ENCODE results near the gene FAM193B.
A peak's percentile ranks its signal among the peaks of the same experiment; 100 is the strongest.

FAM193B gene

GRCh38 chr5:177500685-177501522 is 53.5 kb downstream of the FAM193B start:
- DNase-seq (ENCODE audit: low spot score): peak; percentile 73

DNA sequence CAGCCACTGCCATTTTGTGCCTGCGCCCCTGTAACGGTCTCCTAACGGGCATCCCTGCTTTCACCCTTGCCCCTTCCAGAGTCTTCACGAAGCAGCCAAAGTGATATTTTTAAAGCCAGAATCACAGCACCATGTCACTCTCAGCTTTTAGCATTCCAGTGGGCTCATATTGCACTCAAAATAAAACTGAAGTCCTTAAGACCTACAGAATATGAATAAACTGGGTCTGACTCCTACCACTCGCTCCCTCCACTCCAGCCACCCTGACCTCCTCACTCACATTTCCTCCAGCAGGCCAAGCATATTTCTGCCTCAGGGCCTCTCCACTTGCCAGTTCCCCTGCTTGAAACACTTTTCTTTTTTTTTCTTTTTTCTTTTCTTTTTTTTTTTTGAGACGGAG is 54.5 kb downstream of the FAM193B start:
- DNase-seq (ENCODE audit: low spot score): no peak

- no peak for DNase-seq (ENCODE audit: low spot score)
Measured at GRCh38 chr5:177498013-177498787, 56.2 kb downstream of the FAM193B start.

- DNase-seq (ENCODE audit: low spot score): peak; percentile 95
Measured at GRCh38 chr5:177497292-177498012, 56.9 kb downstream of the FAM193B start, which contains the start of gene PDLIM7. Gene PDLIM7, minus strand, starts transcription at chr5:177497604. Its CDS starts 1,092 bp downstream, at chr5:177496512.

DNA sequence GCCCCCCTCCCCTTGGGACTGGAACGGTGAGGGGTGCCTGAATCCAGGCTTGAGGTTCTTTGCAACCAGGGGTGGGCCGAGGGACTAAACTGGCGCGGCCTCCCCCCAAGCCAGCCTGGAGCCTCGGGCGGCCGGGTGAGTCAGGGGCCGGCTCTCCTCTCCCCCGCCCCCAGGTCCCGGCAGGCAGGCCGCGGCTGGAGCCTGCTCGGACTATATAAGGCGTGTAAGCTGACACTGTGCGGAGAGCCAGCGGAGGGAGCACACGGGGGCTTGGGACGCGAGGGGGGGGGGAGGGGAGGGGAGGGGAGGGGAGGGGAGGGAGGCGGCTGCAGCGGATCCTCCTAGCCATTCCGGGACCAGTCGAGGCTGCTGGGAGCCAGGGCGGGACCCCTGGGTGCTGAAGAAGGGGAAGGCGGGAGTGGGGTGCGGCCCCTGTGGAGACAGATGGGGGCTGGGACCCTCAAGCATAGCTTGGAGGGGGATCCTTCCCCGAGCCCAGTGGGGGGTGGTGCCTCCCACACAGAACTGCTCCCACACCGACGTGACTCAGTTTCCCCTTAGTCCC is 57.6 kb downstream of the FAM193B start:
- no peak for DNase-seq (ENCODE audit: low spot score)

DNA sequence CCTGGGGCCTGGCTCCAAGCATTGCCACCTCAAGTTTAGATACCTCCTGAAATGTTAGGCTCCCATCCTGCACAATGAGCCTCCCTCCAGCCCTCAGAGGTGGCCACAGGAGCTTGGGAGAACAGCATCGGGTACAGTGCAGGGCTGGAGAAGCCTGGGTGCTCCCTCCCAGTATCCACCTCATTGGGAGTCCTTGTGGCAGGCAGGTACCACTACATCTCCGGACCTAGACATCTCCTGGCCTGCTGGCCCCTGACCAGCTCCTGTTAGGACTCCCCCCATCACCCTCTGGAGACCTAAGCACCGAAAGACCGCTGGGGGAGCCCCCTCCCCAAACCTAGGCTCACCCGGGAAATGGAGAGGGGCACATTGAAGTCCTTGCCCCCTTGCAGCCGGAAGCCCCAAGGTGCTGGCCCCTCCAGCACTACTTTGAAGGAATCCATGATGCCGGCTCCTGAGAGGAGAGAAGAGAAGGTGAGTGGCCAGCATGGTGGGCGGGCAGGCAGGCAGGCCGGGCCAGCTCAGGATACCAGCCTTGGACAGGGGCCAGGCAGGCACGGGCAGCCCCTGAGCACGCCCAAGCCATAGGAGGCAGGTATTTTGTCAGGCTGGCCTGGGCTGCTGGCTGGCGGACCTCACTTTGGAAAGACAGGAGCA is 58.2 kb downstream of the FAM193B start:
- DNase-seq (ENCODE audit: low spot score): no peak

GRCh38 chr5:177495243-177496060 is 58.9 kb downstream of the FAM193B start:
- no peak for DNase-seq (ENCODE audit: low spot score)

GRCh38 chr5:177494346-177495195 is 59.8 kb downstream of the FAM193B start:
- peak; percentile 64 for DNase-seq (ENCODE audit: low spot score)

DNA sequence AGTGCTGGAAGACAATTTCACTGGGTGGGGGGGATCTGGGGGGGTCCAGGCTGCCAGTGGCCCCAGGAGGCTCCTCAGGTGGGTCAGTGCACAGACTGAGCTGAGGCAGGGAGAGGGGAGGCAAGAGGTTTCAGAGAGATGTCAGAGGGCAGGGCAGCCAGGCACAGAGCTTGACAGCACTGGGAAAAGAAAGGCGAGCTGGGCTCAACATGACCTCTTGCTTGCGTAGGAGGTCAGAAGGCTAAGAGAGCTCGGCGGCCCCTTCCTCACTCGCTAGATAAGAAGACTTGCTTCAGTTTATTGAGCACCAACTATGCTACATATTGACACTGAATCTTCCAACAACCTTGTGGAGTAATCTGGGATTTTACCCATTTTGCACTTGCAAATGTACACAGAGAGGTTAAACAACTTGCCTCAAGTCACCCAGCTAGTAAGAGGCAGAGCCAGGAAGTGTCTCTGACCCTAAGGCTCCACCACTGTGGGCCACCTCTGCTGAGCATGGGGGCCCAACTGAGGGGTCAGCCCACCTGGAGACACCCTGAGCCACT is 60.5 kb downstream of the FAM193B start:
- DNase-seq (ENCODE audit: low spot score): no peak

DNA sequence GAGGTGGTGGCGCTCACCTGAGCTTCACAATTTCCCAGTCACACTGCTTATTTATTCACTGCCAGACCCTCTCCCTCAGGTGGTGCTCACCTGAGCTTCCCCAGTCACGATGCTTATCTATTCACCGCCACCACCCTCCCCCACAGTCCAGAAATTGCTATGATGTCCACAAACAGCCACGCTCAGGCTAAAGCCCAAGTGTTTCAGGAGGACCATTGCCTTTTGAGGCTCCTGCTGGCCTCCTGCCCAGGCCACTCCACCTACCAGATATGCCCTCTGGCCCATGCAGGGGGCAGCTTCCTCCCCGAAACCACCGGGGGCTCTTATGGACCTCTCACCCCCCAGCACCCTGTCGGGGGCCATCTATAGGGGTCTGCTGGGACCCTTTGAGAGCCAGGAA is 61.5 kb downstream of the FAM193B start:
- no peak for DNase-seq (ENCODE audit: low spot score)

- no peak for DNase-seq (ENCODE audit: low spot score)
Measured at GRCh38 chr5:177491983-177492746, 62.2 kb downstream of the FAM193B start.

- peak; percentile 64 for DNase-seq (ENCODE audit: low spot score)
Measured at GRCh38 chr5:177491429-177491945, 62.9 kb downstream of the FAM193B start.

DNA sequence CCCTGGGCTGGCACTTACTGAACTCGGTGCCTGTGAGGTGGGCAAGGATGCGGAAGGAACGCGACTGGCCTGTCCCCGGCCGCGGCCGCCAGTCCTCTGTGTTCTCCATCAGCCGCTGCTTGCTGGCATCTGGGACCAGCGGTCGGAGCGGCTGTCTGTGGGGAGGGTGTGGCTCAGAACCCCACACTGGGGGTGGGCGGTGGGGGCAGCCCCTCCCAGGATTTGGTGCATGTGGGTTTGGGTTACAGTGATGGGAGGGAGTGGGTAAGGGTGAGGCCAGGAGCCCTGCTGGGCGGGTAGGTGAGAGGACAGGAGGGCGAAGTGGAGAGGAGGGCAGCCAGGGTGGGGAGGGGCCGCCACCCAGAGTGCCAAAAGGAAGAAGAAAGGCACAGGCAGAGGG is 63.4 kb downstream of the FAM193B start:
- DNase-seq (ENCODE audit: low spot score): no peak

GRCh38 chr5:177490311-177490991 is 63.9 kb downstream of the FAM193B start:
- DNase-seq (ENCODE audit: low spot score): no peak

DNA sequence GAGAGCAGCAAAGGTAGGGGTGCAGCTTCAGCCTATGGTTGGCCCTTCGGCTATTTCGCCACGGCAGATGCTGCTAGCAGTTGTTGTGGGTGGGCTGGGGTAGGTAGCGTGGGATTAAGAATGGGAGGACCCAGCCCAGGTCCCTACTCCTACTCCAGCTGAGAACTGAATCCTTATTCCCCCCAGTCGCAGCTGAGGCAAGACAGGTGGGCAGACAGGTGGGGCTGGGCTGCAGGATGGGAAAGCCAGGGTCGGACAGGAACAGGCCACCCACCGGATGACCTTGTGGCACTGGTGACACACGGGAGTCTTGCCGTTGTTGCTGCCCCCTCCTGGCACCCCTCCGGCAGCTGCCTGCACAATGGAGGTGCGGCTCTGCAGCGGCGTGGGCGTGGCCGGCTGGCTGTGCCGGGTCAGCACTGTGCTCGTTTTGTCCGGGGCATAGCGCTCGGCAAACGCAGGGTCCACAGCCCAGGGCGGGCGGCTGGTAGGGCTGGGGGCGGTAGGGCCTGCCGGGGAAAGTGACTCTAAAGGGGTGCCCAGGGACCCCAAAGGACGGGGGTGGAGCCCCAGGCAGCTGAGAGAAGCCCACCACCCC is 65.1 kb downstream of the FAM193B start:
- DNase-seq (ENCODE audit: low spot score): no peak

DNA sequence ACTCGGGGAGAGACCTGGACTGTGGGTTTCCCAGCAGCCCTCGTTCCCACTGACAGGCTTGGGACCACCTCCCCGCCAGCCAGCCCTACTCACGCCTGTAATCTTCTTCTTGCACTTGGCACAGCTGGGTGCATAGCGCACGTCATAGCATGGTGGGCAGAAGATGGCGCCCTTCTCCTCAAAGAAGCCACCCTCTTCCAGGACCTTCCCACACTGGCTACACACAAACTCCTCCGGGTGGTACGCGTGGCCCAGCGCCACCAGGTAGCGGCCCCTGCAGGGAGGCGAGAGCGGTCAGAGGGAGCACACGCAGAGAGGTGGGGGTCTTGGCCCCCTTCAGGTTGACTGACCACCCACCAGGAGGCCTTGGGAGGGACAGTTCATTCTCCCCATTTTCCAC is 66.4 kb downstream of the FAM193B start:
- DNase-seq (ENCODE audit: low spot score): no peak

DNA sequence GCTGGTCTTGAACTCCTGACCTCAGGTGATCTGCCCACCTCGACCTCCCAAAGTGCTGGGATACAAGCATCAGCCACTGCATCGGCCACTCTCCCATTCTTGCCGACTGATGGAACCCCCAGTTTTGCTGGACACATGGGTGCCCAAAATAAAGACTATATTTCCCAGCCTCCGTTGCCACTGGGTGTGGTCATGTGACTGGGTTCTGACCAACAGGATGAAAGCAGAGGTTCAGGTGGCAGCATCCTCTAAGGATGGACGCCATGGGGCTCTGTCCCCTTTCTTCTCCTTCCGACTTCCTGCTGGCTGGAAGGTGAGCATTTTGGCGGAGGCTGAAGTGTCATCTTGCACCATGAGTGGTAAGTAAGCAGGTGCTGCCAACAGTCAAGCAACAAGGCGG is 67.2 kb downstream of the FAM193B start:
- DNase-seq (ENCODE audit: low spot score): no peak
